ENCODE measurements around the gene YAF2. TPM values are rescaled to one million over a fixed set of nuclear protein-coding genes. Genes with fewer than 3 reads are reported as not detected.

YAF2 gene
- total and polyA plus RNA-seq, 4 donors, result 15.9 to 53.2 (median 33.0) TPM

GRCh38 chr12:42178101-42178500, 59.9 kb downstream of the YAF2 start:
- 87 to 92% methylated on average over 2 of the region's 2 CpGs for WGBS, 2 donors
- ATAC-seq (ENCODE audit: low FRiP score), result no peak

GRCh38 chr12:42174978-42175377, 63.1 kb downstream of the YAF2 start:
- no peak overlapping the region for H3K4me3 ChIP-seq (ENCODE audit: low read length in 2 of 2)
- no peaks in the 10 kb centered on the region for H3K36me3 ChIP-seq (ENCODE audit: control insufficient read depth in 1 of 2, insufficient read depth in 2 of 2, low read length in 1 of 2)
- intact Hi-C loops (cut with DNase I), result no loop called here
- ATAC-seq (ENCODE audit: low FRiP score) (no peak), DNase-seq (no peak)
- H3K27ac ChIP-seq (ENCODE audit: low read depth in 1 of 2, low read length in 2 of 2), result no peak overlapping the region
- no peaks in the 10 kb centered on the region for H3K4me1 ChIP-seq (ENCODE audit: control insufficient read depth in 1 of 2, insufficient read depth in 2 of 2, low read length in 2 of 2)
- no peaks in the 10 kb centered on the region for H3K9me3 ChIP-seq (ENCODE audit: control insufficient read depth, low read length)
- no peaks in the 10 kb centered on the region for H3K27me3 ChIP-seq (ENCODE audit: control insufficient read depth in 1 of 2, insufficient read depth in 2 of 2, low read length in 1 of 2)
- 94 to 98% methylated on average over 1 of the region's 1 CpG for WGBS, 2 donors

More at GRCh38 chr12:42178101-42178500, 59.9 kb downstream of the YAF2 start:
- Histone ChIP-seq H3K27ac (ENCODE audit: low read depth in 1 of 2, low read length in 2 of 2) (no peak overlapping the region), H3K4me1 (ENCODE audit: control insufficient read depth in 1 of 2, insufficient read depth in 2 of 2, low read length in 2 of 2) (no peaks in the 10 kb centered on the region), H3K36me3 (ENCODE audit: control insufficient read depth in 1 of 2, insufficient read depth in 2 of 2, low read length in 1 of 2) (no peaks in the 10 kb centered on the region), H3K27me3 (ENCODE audit: control insufficient read depth in 1 of 2, insufficient read depth in 2 of 2, low read length in 1 of 2) (no peaks in the 10 kb centered on the region), H3K9me3 (ENCODE audit: control insufficient read depth, low read length) (peaks cover 2% of the 10 kb centered on the region), H3K4me3 (ENCODE audit: low read length in 2 of 2) (no peak overlapping the region)
- intact Hi-C loops (cut with DNase I), result no loop called here
- DNase-seq, result no peak

GRCh38 chr12:42173961-42174521, 64.0 kb downstream of the YAF2 start:
- ATAC-seq (ENCODE audit: low FRiP score) (no peak), DNase-seq (no peak)
- Histone ChIP-seq H3K4me3 (ENCODE audit: low read length in 2 of 2) (no peak overlapping the region), H3K9me3 (ENCODE audit: control insufficient read depth, low read length) (no peaks in the 10 kb centered on the region), H3K27ac (ENCODE audit: low read depth in 1 of 2, low read length in 2 of 2) (no peak overlapping the region), H3K36me3 (ENCODE audit: control insufficient read depth in 1 of 2, insufficient read depth in 2 of 2, low read length in 1 of 2) (no peaks in the 10 kb centered on the region), H3K27me3 (ENCODE audit: control insufficient read depth in 1 of 2, insufficient read depth in 2 of 2, low read length in 1 of 2) (no peaks in the 10 kb centered on the region), H3K4me1 (ENCODE audit: control insufficient read depth in 1 of 2, insufficient read depth in 2 of 2, low read length in 2 of 2) (no peaks in the 10 kb centered on the region)
- intact Hi-C loops (cut with DNase I), result no loop called here

- H3K27ac ChIP-seq (ENCODE audit: low read depth in 1 of 2, low read length in 2 of 2), result no peak overlapping the region
- intact Hi-C loops (cut with DNase I), result no loop called here
- ATAC-seq (ENCODE audit: low FRiP score), result no peak
Observed at GRCh38 chr12:42172441-42173210, 65.4 kb downstream of the YAF2 start.

DNA sequence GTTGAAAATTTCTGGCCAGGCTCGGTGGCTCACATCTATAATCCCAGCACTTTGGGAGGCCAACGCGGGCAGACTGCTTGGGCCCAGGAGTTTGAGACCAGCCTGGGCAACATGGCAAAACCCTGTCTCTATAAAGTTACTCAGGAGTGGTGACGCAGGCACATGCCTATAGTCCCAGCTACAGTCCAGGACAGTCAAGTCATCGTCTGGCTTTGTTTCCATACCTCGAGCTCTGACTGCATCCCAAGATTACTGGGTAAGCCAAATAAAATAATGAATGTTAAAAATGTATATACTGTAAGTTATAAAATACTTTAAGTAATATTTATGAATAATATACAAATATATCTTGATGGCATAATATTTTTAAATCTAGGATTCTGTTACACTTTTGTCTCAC, 70.3 kb downstream of the YAF2 start:
- H3K27me3 ChIP-seq (ENCODE audit: control insufficient read depth in 1 of 2, insufficient read depth in 2 of 2, low read length in 1 of 2), result no peaks in the 10 kb centered on the region
- whole genome bisulfite sequencing, 2 donors, result 63 to 68% methylated on average over 6 of the region's 6 CpGs
- no peak for DNase-seq
- no peak overlapping the region for H3K27ac ChIP-seq (ENCODE audit: low read depth in 1 of 2, low read length in 2 of 2)
- H3K4me3 ChIP-seq (ENCODE audit: low read length in 2 of 2), result no peak overlapping the region
- no peak for ATAC-seq (ENCODE audit: low FRiP score)
- H3K9me3 ChIP-seq (ENCODE audit: control insufficient read depth, low read length), result no peaks in the 10 kb centered on the region
- no peaks in the 10 kb centered on the region for H3K4me1 ChIP-seq (ENCODE audit: control insufficient read depth in 1 of 2, insufficient read depth in 2 of 2, low read length in 2 of 2)
- intact Hi-C loops (cut with DNase I), result no loop called here
- H3K36me3 ChIP-seq (ENCODE audit: control insufficient read depth in 1 of 2, insufficient read depth in 2 of 2, low read length in 1 of 2), result no peaks in the 10 kb centered on the region

More at GRCh38 chr12:42172441-42173210, 65.4 kb downstream of the YAF2 start:
- Histone ChIP-seq H3K4me1 (ENCODE audit: control insufficient read depth in 1 of 2, insufficient read depth in 2 of 2, low read length in 2 of 2) (no peaks in the 10 kb centered on the region), H3K36me3 (ENCODE audit: control insufficient read depth in 1 of 2, insufficient read depth in 2 of 2, low read length in 1 of 2) (no peaks in the 10 kb centered on the region), H3K27me3 (ENCODE audit: control insufficient read depth in 1 of 2, insufficient read depth in 2 of 2, low read length in 1 of 2) (no peaks in the 10 kb centered on the region), H3K4me3 (ENCODE audit: low read length in 2 of 2) (no peak overlapping the region), H3K9me3 (ENCODE audit: control insufficient read depth, low read length) (no peaks in the 10 kb centered on the region)
- 93 to 94% methylated on average over 4 of the region's 4 CpGs for WGBS, 2 donors
- no peak for DNase-seq

- intact Hi-C loops (cut with DNase I), result no loop called here
- DNase-seq (no peak), ATAC-seq (ENCODE audit: low FRiP score) (no peak)
- Histone ChIP-seq H3K4me3 (ENCODE audit: low read length in 2 of 2) (no peak overlapping the region), H3K36me3 (ENCODE audit: control insufficient read depth in 1 of 2, insufficient read depth in 2 of 2, low read length in 1 of 2) (no peaks in the 10 kb centered on the region), H3K9me3 (ENCODE audit: control insufficient read depth, low read length) (no peaks in the 10 kb centered on the region), H3K27me3 (ENCODE audit: control insufficient read depth in 1 of 2, insufficient read depth in 2 of 2, low read length in 1 of 2) (no peaks in the 10 kb centered on the region), H3K4me1 (ENCODE audit: control insufficient read depth in 1 of 2, insufficient read depth in 2 of 2, low read length in 2 of 2) (no peaks in the 10 kb centered on the region), H3K27ac (ENCODE audit: low read depth in 1 of 2, low read length in 2 of 2) (no peak overlapping the region)
Observed at GRCh38 chr12:42166501-42166900, 71.5 kb downstream of the YAF2 start.

DNA sequence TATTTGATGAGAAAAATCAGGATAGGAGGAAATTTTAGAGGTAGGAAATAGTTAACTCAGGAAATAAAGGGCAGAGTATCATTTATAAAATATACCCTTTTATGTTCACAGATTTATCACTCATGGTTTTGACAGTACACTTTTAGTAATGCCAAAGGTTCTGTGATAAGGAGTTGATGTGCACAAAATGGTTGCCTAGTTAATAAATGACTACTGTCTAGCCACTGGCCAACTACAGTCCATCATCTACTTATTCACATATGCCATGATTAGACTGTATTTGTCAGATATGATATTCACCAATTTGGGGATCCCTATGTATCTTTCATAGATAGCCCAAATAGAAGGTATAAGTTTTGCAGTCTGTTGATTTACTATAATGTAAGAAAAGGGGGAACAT, 74.1 kb downstream of the YAF2 start:
- Histone ChIP-seq H3K4me3 (ENCODE audit: low read length in 2 of 2) (no peak overlapping the region), H3K27ac (ENCODE audit: low read depth in 1 of 2, low read length in 2 of 2) (no peak overlapping the region), H3K27me3 (ENCODE audit: control insufficient read depth in 1 of 2, insufficient read depth in 2 of 2, low read length in 1 of 2) (no peaks in the 10 kb centered on the region), H3K9me3 (ENCODE audit: control insufficient read depth, low read length) (no peaks in the 10 kb centered on the region), H3K4me1 (ENCODE audit: control insufficient read depth in 1 of 2, insufficient read depth in 2 of 2, low read length in 2 of 2) (no peaks in the 10 kb centered on the region), H3K36me3 (ENCODE audit: control insufficient read depth in 1 of 2, insufficient read depth in 2 of 2, low read length in 1 of 2) (no peaks in the 10 kb centered on the region)
- no peak for DNase-seq
- ATAC-seq (ENCODE audit: low FRiP score), result no peak
- intact Hi-C loops (cut with DNase I), result no loop called here

GRCh38 chr12:42162965-42163364, 75.1 kb downstream of the YAF2 start:
- Histone ChIP-seq H3K9me3 (ENCODE audit: control insufficient read depth, low read length) (no peaks in the 10 kb centered on the region), H3K4me1 (ENCODE audit: control insufficient read depth in 1 of 2, insufficient read depth in 2 of 2, low read length in 2 of 2) (no peaks in the 10 kb centered on the region), H3K4me3 (ENCODE audit: low read length in 2 of 2) (no peak overlapping the region), H3K27ac (ENCODE audit: low read depth in 1 of 2, low read length in 2 of 2) (no peak overlapping the region), H3K27me3 (ENCODE audit: control insufficient read depth in 1 of 2, insufficient read depth in 2 of 2, low read length in 1 of 2) (no peaks in the 10 kb centered on the region), H3K36me3 (ENCODE audit: control insufficient read depth in 1 of 2, insufficient read depth in 2 of 2, low read length in 1 of 2) (no peaks in the 10 kb centered on the region)
- WGBS, 2 donors, result 9 to 19% methylated on average over 1 of the region's 1 CpG
- DNase-seq (no peak), ATAC-seq (ENCODE audit: low FRiP score) (no peak)
- intact Hi-C loops (cut with DNase I), result no loop called here

DNA sequence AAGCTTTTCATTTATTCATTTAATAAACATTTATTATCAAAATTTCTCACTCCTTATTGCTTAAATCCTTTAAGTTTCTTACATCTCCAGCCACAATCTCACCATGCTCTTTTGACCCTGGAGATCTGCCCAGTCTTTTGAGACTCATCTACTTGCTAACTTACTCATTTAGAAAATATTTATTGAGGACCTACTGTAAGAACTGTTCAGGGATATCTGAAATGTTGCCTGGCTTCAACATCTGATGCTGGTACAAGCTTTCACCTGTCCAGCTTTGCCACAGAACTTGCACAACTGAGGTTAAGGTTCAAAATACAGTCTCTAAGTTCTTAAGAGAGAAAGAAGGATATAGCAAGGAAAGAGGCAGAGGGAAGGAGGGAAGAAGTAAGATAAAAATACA, 75.9 kb downstream of the YAF2 start:
- Histone ChIP-seq H3K4me3 (ENCODE audit: low read length in 2 of 2) (no peak overlapping the region), H3K27me3 (ENCODE audit: control insufficient read depth in 1 of 2, insufficient read depth in 2 of 2, low read length in 1 of 2) (no peaks in the 10 kb centered on the region), H3K36me3 (ENCODE audit: control insufficient read depth in 1 of 2, insufficient read depth in 2 of 2, low read length in 1 of 2) (no peaks in the 10 kb centered on the region), H3K4me1 (ENCODE audit: control insufficient read depth in 1 of 2, insufficient read depth in 2 of 2, low read length in 2 of 2) (no peaks in the 10 kb centered on the region), H3K27ac (ENCODE audit: low read depth in 1 of 2, low read length in 2 of 2) (no peak overlapping the region), H3K9me3 (ENCODE audit: control insufficient read depth, low read length) (no peaks in the 10 kb centered on the region)
- intact Hi-C loops (cut with DNase I), result no loop called here
- DNase-seq, result no peak
- no peak for ATAC-seq (ENCODE audit: low FRiP score)

Data from aorta (tissue), 5 donors.